Endothelial cell of umbilical vein (primary cell): Measurements from ENCODE around the gene EHBP1L1.

Experiments used
- EZH2 ChIP-seq: IDR thresholded peaks from 2 replicates; pipeline ENCODE4 v1.6.1; 2012; ENCODE audit warnings: borderline replicate concordance, low read depth, mild to moderate bottlenecking, moderate library complexity, low read length, inconsistent platforms; ENCODE audit not compliant: severe bottlenecking
- TF ChIP-seq, protein P1 (sequence below), 2 donors: IDR thresholded peaks; 1 replicate in 1 of 2; 2 replicates in 1 of 2; pipeline ENCODE4 v1.5.1; 2011; ENCODE audit warnings: low read length in 2 of 2, mild to moderate bottlenecking in 2 of 2, moderate library complexity in 2 of 2, control low read depth in 1 of 2, inconsistent platforms in 1 of 2, low read depth in 1 of 2; ENCODE audit not compliant: insufficient read depth in 1 of 2; ENCODE audit errors: extremely low read depth in 1 of 2

DNA sequence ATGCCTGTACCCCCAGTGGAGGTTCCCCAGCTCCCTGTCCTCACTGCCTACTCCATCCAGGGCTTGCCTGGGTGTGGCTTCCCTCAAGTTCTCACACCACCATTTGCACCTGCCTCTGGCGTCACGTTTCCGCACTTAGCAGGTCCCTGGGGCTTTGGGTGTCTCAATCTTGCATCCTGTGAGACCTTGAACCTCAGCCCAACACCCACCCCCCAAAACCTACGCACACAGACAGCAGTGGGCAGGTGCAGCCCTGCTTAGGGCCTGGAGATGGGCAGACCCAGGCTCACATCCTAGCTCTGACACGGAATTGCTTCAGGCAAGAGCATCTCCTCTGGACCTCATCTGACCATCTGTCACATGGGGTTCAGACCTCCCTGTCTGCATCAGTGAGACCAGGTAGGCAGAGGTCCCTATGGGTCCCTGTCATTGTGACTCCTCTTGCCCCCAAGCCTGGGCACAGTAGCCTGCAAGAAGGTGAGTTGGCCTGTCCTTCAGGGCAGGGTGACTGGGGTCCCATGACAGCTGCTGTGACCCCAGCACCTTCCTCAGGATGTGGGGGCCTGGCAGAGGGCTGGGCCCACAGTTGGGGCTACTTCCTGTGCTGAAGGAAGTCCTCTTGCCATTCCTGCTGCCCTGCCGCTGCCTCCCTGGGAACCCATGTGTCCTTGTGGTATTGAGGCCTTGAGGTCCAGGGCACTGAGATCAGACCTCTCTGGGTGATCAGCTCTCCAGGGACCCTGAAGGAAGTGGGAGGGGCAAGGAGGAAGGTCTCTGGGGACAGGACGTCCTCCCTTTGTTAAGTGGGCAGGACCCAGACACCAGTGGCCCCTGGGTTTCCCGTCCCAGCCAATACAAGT lies 64.0 kb downstream of the EHBP1L1 start:
- TF ChIP-seq, protein P1, sequence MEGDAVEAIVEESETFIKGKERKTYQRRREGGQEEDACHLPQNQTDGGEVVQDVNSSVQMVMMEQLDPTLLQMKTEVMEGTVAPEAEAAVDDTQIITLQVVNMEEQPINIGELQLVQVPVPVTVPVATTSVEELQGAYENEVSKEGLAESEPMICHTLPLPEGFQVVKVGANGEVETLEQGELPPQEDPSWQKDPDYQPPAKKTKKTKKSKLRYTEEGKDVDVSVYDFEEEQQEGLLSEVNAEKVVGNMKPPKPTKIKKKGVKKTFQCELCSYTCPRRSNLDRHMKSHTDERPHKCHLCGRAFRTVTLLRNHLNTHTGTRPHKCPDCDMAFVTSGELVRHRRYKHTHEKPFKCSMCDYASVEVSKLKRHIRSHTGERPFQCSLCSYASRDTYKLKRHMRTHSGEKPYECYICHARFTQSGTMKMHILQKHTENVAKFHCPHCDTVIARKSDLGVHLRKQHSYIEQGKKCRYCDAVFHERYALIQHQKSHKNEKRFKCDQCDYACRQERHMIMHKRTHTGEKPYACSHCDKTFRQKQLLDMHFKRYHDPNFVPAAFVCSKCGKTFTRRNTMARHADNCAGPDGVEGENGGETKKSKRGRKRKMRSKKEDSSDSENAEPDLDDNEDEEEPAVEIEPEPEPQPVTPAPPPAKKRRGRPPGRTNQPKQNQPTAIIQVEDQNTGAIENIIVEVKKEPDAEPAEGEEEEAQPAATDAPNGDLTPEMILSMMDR (IDR thresholded peaks at IDR 0.05; ENCODE audit: extremely low read depth in 1 of 2, insufficient read depth in 1 of 2, low read depth in 1 of 2, low read length in 2 of 2), result no peak
- no peak for TF ChIP-seq EZH2
